GM12878 (cell line): ENCODE results near the gene KRT222. TPM values are rescaled to one million over a fixed set of nuclear protein-coding genes. Genes with fewer than 3 reads are reported as not detected.

ENCODE experiments used
- BHLHE40 ChIP-seq, 2 experiments: fragments of 450-650 bp in 1 of 2; IDR thresholded peaks; 2 replicates each; pipeline ENCODE4 v1.6.1; 2011 to 2017; ENCODE audit warnings: low read depth in 2 of 2, borderline replicate concordance in 1 of 2, improper control_type of control experiment in 1 of 2, low read length in 1 of 2, mild to moderate bottlenecking in 1 of 2
- CBX3 ChIP-seq: fragments of 200-600 bp; sonication (generic); IDR thresholded peaks from 2 replicates; pipeline ENCODE4 v1.6.1; 2016; ENCODE audit warnings: low read depth, borderline replicate concordance
- CEBPZ ChIP-seq: fragments of 150-350 bp; IDR thresholded peaks from 2 replicates; pipeline ENCODE4 v1.6.1; 2016; ENCODE audit warnings: low read depth, low read length
- ESRRA ChIP-seq: IDR thresholded peaks from 2 replicates; pipeline ENCODE4 v1.6.1; 2012; ENCODE audit warnings: mild to moderate bottlenecking, low read length, improper control_type of control experiment
- GATAD2B ChIP-seq: fragments of 450-650 bp; conservative IDR thresholded peaks from 2 replicates; pipeline ENCODE4 v1.6.1; 2017; ENCODE audit warnings: low read depth, mild to moderate bottlenecking, moderate library complexity
- HCFC1 ChIP-seq: fragments of 150-350 bp; IDR thresholded peaks from 2 replicates; pipeline ENCODE4 v1.6.1; 2014; ENCODE audit warnings: low read length
- MEF2B ChIP-seq: fragments of 450-650 bp; IDR thresholded peaks from 2 replicates; pipeline ENCODE4 v1.6.1; 2018; ENCODE audit warnings: mild to moderate bottlenecking, moderate library complexity; ENCODE audit not compliant: partially characterized antibody, poor library complexity, severe bottlenecking
- PBX3 ChIP-seq: IDR thresholded peaks from 2 replicates; pipeline ENCODE4 v1.6.1; 2011; ENCODE audit warnings: mild to moderate bottlenecking, low read depth, low read length, moderate library complexity; ENCODE audit not compliant: insufficient replicate concordance
- RUNX3 ChIP-seq: IDR thresholded peaks from 2 replicates; pipeline ENCODE4 v1.6.1; 2012; ENCODE audit warnings: low read length, inconsistent platforms
- TAF1 ChIP-seq: IDR thresholded peaks from 2 replicates; pipeline ENCODE4 v1.6.1; 2011; ENCODE audit warnings: mild to moderate bottlenecking, low read depth, low read length, borderline replicate concordance
- ZBTB11 ChIP-seq: fragments of 450-650 bp; formaldehyde crosslinking; IDR thresholded peaks from 2 replicates; pipeline ENCODE4 v1.5.0; 2022; ENCODE audit warnings: mild to moderate bottlenecking, missing genetic modification characterization
- ZNF24 ChIP-seq: fragments of 450-650 bp; IDR thresholded peaks from 2 replicates; pipeline ENCODE4 v1.6.1; 2017; ENCODE audit warnings: antibody characterized with exemption, mild to moderate bottlenecking
- polyA plus RNA-seq, 11 experiments: library from polyadenylated mRNA; depleted of rRNA in 4 of 11; unstranded in 6 of 11; stranded (reverse) in 5 of 11; fragments of >200 nt; fragmentation: Nextera tagmentation in 4 of 11; fragmentation: Illumina TruSeq in 1 of 11; extraction: Ambion mirVana in 4 of 11; extraction: Trizol in 1 of 11; gene quantifications; 1 replicate in 1 of 11; 2 replicates in 10 of 11; pipeline versions ENCODE4 v1.2.1 to v1.2.3, GENCODE V29; 2011 to 2016; ENCODE audit warnings: inconsistent platforms in 2 of 11, missing spikeins in 2 of 11, low read depth in 1 of 11
- total RNA-seq, 4 experiments: library from RNA; depleted of rRNA in 3 of 4; stranded (reverse); fragments of >200 nt in 3 of 4; fragmentation: Illumina TruSeq in 1 of 4; extraction: Trizol in 1 of 4; gene quantifications; 2 replicates each; pipeline versions ENCODE4 v1.2.1 to v1.2.3, GENCODE V29; 2013 to 2021
- TF ChIP-seq, protein P1 (sequence below): fragments of 450-650 bp; IDR thresholded peaks from 2 replicates; pipeline ENCODE4 v1.6.1; 2017; ENCODE audit warnings: low read depth, mild to moderate bottlenecking, moderate library complexity
- TF ChIP-seq, protein P2 (sequence below): fragments of 450-650 bp; IDR thresholded peaks from 2 replicates; pipeline ENCODE4 v1.6.1; 2016; ENCODE audit warnings: mild to moderate bottlenecking

Gene KRT222
- total and polyA plus RNA-seq, 10 of the 15 experiments (the other 5 are each of a cell fraction or from before 2014, with no cell fraction given) = 0.21 to 6.4 (median 0.54) TPM; not detected in 1

DNA sequence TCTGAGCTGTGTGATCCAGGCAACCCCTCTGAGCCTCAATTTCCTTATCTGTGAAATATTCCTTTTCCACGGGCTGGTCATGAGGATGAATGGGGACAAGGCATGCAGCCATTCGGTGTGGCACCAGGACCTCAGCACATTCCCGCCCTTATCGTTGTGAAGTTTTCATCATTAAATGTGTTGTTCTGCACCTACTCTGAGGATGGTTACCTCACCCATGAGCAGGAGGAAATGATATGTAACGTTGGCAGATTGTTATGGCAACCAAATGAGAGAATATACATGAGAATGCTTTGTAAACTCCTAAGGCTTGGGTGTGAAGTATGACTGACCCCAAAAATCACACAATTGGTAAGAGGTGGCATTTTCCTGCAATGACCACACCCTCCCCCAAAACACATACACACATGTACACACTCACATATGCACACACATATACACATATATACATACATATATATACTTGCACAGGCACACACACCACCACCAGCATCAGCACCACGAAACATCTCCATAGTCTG lies 56.9 kb downstream of the KRT222 start (continued):
- no peak for TF ChIP-seq CBX3
- TF ChIP-seq GATAD2B = 0 out of 2 replicates have a peak, but pooled peaks have one; percentile 27
- TF ChIP-seq TAF1 = no peak
- TF ChIP-seq, protein P1, sequence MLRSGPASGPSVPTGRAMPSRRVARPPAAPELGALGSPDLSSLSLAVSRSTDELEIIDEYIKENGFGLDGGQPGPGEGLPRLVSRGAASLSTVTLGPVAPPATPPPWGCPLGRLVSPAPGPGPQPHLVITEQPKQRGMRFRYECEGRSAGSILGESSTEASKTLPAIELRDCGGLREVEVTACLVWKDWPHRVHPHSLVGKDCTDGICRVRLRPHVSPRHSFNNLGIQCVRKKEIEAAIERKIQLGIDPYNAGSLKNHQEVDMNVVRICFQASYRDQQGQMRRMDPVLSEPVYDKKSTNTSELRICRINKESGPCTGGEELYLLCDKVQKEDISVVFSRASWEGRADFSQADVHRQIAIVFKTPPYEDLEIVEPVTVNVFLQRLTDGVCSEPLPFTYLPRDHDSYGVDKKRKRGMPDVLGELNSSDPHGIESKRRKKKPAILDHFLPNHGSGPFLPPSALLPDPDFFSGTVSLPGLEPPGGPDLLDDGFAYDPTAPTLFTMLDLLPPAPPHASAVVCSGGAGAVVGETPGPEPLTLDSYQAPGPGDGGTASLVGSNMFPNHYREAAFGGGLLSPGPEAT = peak; percentile 19; the same call in 1 of the 2 replicates
- no peak for TF ChIP-seq ZBTB11
- peak; percentile 29 to 61; a peak in 2 of 4 replicates for TF ChIP-seq BHLHE40 (IDR thresholded peaks at IDR 0.05; ENCODE audit: borderline replicate concordance in 1 of 2, low read depth in 2 of 2, low read length in 1 of 2)
- TF ChIP-seq ZNF24 = no peak
- no peak for TF ChIP-seq HCFC1
- TF ChIP-seq ESRRA = no peak
- TF ChIP-seq, protein P2, sequence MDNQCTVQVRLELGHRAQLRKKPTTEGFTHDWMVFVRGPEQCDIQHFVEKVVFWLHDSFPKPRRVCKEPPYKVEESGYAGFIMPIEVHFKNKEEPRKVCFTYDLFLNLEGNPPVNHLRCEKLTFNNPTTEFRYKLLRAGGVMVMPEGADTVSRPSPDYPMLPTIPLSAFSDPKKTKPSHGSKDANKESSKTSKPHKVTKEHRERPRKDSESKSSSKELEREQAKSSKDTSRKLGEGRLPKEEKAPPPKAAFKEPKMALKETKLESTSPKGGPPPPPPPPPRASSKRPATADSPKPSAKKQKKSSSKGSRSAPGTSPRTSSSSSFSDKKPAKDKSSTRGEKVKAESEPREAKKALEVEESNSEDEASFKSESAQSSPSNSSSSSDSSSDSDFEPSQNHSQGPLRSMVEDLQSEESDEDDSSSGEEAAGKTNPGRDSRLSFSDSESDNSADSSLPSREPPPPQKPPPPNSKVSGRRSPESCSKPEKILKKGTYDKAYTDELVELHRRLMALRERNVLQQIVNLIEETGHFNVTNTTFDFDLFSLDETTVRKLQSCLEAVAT = peak; percentile 83
- no peak for TF ChIP-seq CEBPZ
- TF ChIP-seq MEF2B = peak; percentile 48
- TF ChIP-seq RUNX3 = no peak
- TF ChIP-seq PBX3 = no peak
